ENCODE results near the gene PCSK9.
"Not testable (repeated sequence)": the region's sequence is repeated elsewhere in the genome, so short reads cannot be mapped to it uniquely, and the experiment has no call there.

The PCSK9 gene

GRCh38 chr1:55081905-55082296, 42.6 kb downstream of the PCSK9 start:
- DNase-seq: no peak

GRCh38 chr1:55084257-55084656, 44.9 kb downstream of the PCSK9 start:
- no peak for DNase-seq

- DNase-seq: no peak
These were observed 48.1 kb downstream of the PCSK9 start for GRCh38 chr1:55087439-55087838.

- no peak for DNase-seq
These were observed 49.1 kb downstream of the PCSK9 start for GRCh38 chr1:55088413-55088812.

GRCh38 chr1:55089683-55090082, 50.3 kb downstream of the PCSK9 start:
- DNase-seq: no peak

GRCh38 chr1:55092475-55092874, 53.1 kb downstream of the PCSK9 start:
- DNase-seq: no peak

GRCh38 chr1:55095095-55095494, 55.7 kb downstream of the PCSK9 start:
- DNase-seq: no peak

- no peak for DNase-seq
These were observed 64.5 kb downstream of the PCSK9 start for GRCh38 chr1:55103891-55104290.

- DNase-seq: no peak
These were observed 67.8 kb downstream of the PCSK9 start for GRCh38 chr1:55107101-55107500.

GRCh38 chr1:55109005-55109404, 69.7 kb downstream of the PCSK9 start:
- not testable (repeated sequence) for DNase-seq

All from amniotic stem cell (primary cell).